Activated T-helper 17 cell treated with anti-CD3 and anti-CD28 coated beads, Interleukin-2, amount 50 U/mL, for 72 hours (primary cell): ENCODE measurements around the gene ZNF783. TPM values are rescaled to one million over a fixed set of nuclear protein-coding genes. Genes with fewer than 3 reads are reported as not detected.
"Not testable (repeated sequence)": the region's sequence is repeated elsewhere in the genome, so short reads cannot be mapped to it uniquely, and the experiment has no call there.

Experiments used
- ATAC-seq: fragments of 150-1000 bp; cut with Tn5 transposase; replicated peaks from 2 replicates; pipeline ENCODE4 v1.10.0; 2021; ENCODE audit warnings: mild to moderate bottlenecking, moderate library complexity
- H3K27ac Mint-ChIP-seq: one replicate; pipeline ENCODE4 v1.8.0; 2022; ENCODE audit warnings: mixed read lengths
- H3K27me3 Mint-ChIP-seq: one replicate; pipeline ENCODE4 v1.8.0; 2022; ENCODE audit warnings: mixed read lengths
- H3K36me3 Mint-ChIP-seq: one replicate; pipeline ENCODE4 v1.8.0; 2022; ENCODE audit warnings: low read depth, mild to moderate bottlenecking, mixed read lengths
- H3K4me1 Mint-ChIP-seq: one replicate; pipeline ENCODE4 v1.8.0; 2022; ENCODE audit warnings: mixed read lengths
- H3K4me3 Mint-ChIP-seq: one replicate; pipeline ENCODE4 v1.8.0; 2022; ENCODE audit warnings: mild to moderate bottlenecking, mixed read lengths
- H3K9me3 Mint-ChIP-seq: one replicate; pipeline ENCODE4 v1.8.0; 2022; ENCODE audit warnings: mixed read lengths
- total RNA-seq, 2 donors: library from RNA; stranded (reverse); gene quantifications; one replicate each; pipeline ENCODE4 v1.2.3, GENCODE V29; 2022

Gene ZNF783
- total RNA-seq, 2 donors from 2014 or later: 12.7 to 17.3 TPM

- Mint-ChIP-seq H3K27ac (no peak overlapping the region), H3K4me1 (no peaks in the 10 kb centered on the region), H3K27me3 (peaks cover 9% of the 10 kb centered on the region), H3K9me3 (no peaks in the 10 kb centered on the region), H3K4me3 (no peak overlapping the region), H3K36me3 (no peaks in the 10 kb centered on the region)
- ATAC-seq: no peak
Measured at GRCh38 chr7:149329766-149330334, 67.9 kb downstream of the ZNF783 start.

GRCh38 chr7:149330914-149331567, 69.0 kb downstream of the ZNF783 start:
- Mint-ChIP-seq H3K4me3 (no peak overlapping the region), H3K4me1 (no peaks in the 10 kb centered on the region), H3K27ac (no peak overlapping the region), H3K36me3 (no peaks in the 10 kb centered on the region), H3K27me3 (peaks cover 11% of the 10 kb centered on the region), H3K9me3 (no peaks in the 10 kb centered on the region)
- ATAC-seq: no peak

- peaks cover 11% of the 10 kb centered on the region for H3K27me3 Mint-ChIP-seq
- ATAC-seq, H3K9me3 Mint-ChIP-seq, H3K4me1 Mint-ChIP-seq, H3K27ac Mint-ChIP-seq, H3K36me3 Mint-ChIP-seq, H3K4me3 Mint-ChIP-seq: not testable (repeated sequence)
Measured at GRCh38 chr7:149332602-149333320, 70.8 kb downstream of the ZNF783 start.

GRCh38 chr7:149333321-149333717, 71.3 kb downstream of the ZNF783 start:
- no peak overlapping the region for H3K27ac Mint-ChIP-seq
- ATAC-seq: no peak
- H3K27me3 Mint-ChIP-seq: peaks cover 11% of the 10 kb centered on the region
- H3K36me3 Mint-ChIP-seq: no peaks in the 10 kb centered on the region
- H3K4me1 Mint-ChIP-seq: no peaks in the 10 kb centered on the region
- H3K4me3 Mint-ChIP-seq: no peak overlapping the region
- H3K9me3 Mint-ChIP-seq: no peaks in the 10 kb centered on the region

GRCh38 chr7:149334219-149334618, 72.2 kb downstream of the ZNF783 start:
- no peak overlapping the region for H3K27ac Mint-ChIP-seq
- no peak for ATAC-seq
- peaks cover 11% of the 10 kb centered on the region for H3K27me3 Mint-ChIP-seq
- no peak overlapping the region for H3K4me3 Mint-ChIP-seq
- no peaks in the 10 kb centered on the region for H3K9me3 Mint-ChIP-seq
- H3K36me3 Mint-ChIP-seq: no peaks in the 10 kb centered on the region
- no peaks in the 10 kb centered on the region for H3K4me1 Mint-ChIP-seq

Other genes starting within 250 kb of the ZNF783 start
- gene PDIA4, start 233.7 kb upstream of the ZNF783 start, total RNA-seq: 10 to 100 TPM; 54.2 to 95.7 TPM
- 1 to 10 TPM; 4.9 to 5.7 TPM for gene ZNF786, start 171.5 kb upstream of the ZNF783 start, total RNA-seq
- gene ZNF425, start 135.9 kb upstream of the ZNF783 start, total RNA-seq: under 1 TPM; 0.39 to 0.77 TPM
- 10 to 100 TPM; 11.3 to 13.8 TPM for gene ZNF398, start 114.7 kb upstream of the ZNF783 start, total RNA-seq
- 100 to 1,000 TPM; 103 to 105 TPM for gene ZNF282, start 66.7 kb upstream of the ZNF783 start, total RNA-seq
- gene ZNF212, start 22.5 kb upstream of the ZNF783 start, total RNA-seq: 10 to 100 TPM in 1 of 2 donors, 1 to 10 TPM in 1; 9.3 to 19.5 TPM
- gene ZNF777, start 198.9 kb downstream of the ZNF783 start, total RNA-seq: 1 to 10 TPM; 5.8 to 9.6 TPM
- gene ZNF746, start 235.6 kb downstream of the ZNF783 start, total RNA-seq: 10 to 100 TPM; 12.0 to 15.5 TPM